ENCODE results near the gene DIP2C.

The DIP2C gene

DNA sequence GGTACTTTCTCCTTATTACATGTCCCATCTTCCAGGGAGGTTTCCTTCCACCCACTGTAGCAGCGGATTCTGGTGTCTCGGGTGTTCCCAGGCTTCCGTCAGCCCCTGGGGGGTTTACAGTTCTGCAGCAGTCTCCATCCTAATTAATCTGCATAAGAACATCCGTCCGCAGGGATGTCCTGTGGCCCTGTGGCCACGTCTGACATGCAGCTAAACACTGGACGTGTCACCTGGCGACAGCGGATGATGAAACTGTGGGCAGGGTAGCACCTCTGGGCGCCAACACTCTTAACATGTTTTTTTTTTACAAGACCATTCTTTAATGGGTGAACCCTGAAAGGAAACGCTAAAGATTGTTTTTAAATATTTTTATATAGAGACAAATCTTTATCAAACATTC, 58.2 kb downstream of the DIP2C start:
- Histone ChIP-seq H4K8ac (ENCODE audit: low read depth, low read length) (no peak overlapping the region), H3K27ac (ENCODE audit: low read depth, low read length) (no peak overlapping the region), H3K4me1 (ENCODE audit: control insufficient read depth in 1 of 2, insufficient read depth in 2 of 2, low read length in 2 of 2) (peaks cover 0 to 4% of the 10 kb centered on the region in 2 experiments), H3K27me3 (ENCODE audit: insufficient read depth, low read length) (no peaks in the 10 kb centered on the region), H3K4me3 (ENCODE audit: low read depth, low read length) (no peak overlapping the region), H2AFZ (ENCODE audit: insufficient read depth, low read length, poor library complexity) (no peak overlapping the region), H2AK5ac (ENCODE audit: low read length) (no peak overlapping the region), H2BK5ac (ENCODE audit: low read depth, low read length, poor library complexity) (no peak overlapping the region), H2BK12ac (ENCODE audit: low read length) (no peak overlapping the region), H3K9ac (ENCODE audit: low read length) (no peak overlapping the region), H2BK120ac (ENCODE audit: insufficient read depth, low read length, poor library complexity) (no peak overlapping the region), H3K79me1 (ENCODE audit: low read length) (no peaks in the 10 kb centered on the region), H3K14ac (ENCODE audit: low read length) (no peak overlapping the region), H4K91ac (ENCODE audit: low read depth, low read length) (no peak overlapping the region), H3K18ac (ENCODE audit: low read length) (no peak overlapping the region), H3K23ac (ENCODE audit: low read length) (no peak overlapping the region), H3K36me3 (ENCODE audit: control insufficient read depth in 1 of 2, insufficient read depth in 2 of 2, low read length in 2 of 2) (peaks cover 0 to 6% of the 10 kb centered on the region in 2 experiments), H4K12ac (ENCODE audit: low read depth, low read length) (no peak overlapping the region), H3K4ac (ENCODE audit: low read depth, low read length) (no peak overlapping the region), H3K79me2 (ENCODE audit: control insufficient read depth, insufficient read depth, low read length, poor library complexity) (no peaks in the 10 kb centered on the region), H3K4me2 (ENCODE audit: low read length) (no peak overlapping the region), H3K9me3 (ENCODE audit: insufficient read depth, low read depth, low read length) (no peaks in the 10 kb centered on the region)
- DNase-seq = no peak
- whole genome bisulfite sequencing (ENCODE audit: extremely low coverage, insufficient coverage, insufficient read length) = no CpG with 5 or more reads among the region's 11 CpGs

DNA sequence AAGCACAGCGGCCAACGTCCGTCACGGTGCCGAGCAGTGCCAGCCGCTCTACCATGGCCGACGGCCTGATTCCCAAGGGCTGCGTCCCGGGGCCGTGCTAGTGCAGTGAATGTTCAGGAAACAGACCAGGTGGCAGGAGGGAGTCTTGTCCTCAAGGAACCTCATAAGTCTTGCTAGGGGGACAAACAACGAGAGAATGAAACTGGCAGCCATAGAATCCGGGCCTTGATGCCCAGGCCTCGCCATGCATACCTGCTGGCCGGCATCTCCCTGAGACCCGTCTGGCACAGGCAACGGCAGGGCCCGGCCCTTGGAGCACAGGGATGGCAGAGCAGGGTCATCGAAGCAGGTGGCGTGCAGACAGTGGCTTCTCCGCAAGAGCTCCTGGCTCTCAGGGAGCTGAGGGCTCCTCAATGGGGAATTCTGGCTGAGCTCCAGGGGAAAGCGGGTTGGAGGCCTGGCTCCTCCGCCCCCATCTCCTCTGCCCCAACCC, 58.8 kb downstream of the DIP2C start:
- Histone ChIP-seq H3K4me2 (ENCODE audit: low read length) (no peak overlapping the region), H3K23ac (ENCODE audit: low read length) (no peak overlapping the region), H3K9me3 (ENCODE audit: insufficient read depth, low read depth, low read length) (no peaks in the 10 kb centered on the region), H4K12ac (ENCODE audit: low read depth, low read length) (no peak overlapping the region), H4K8ac (ENCODE audit: low read depth, low read length) (no peak overlapping the region), H3K4me3 (ENCODE audit: low read depth, low read length) (no peak overlapping the region), H2AK5ac (ENCODE audit: low read length) (no peak overlapping the region), H2BK12ac (ENCODE audit: low read length) (no peak overlapping the region), H3K79me1 (ENCODE audit: low read length) (peaks cover 3% of the 10 kb centered on the region), H3K9ac (ENCODE audit: low read length) (no peak overlapping the region), H2BK5ac (ENCODE audit: low read depth, low read length, poor library complexity) (no peak overlapping the region), H3K4me1 (ENCODE audit: control insufficient read depth in 1 of 2, insufficient read depth in 2 of 2, low read length in 2 of 2) (peaks cover 5 to 8% of the 10 kb centered on the region in 2 experiments), H3K27ac (ENCODE audit: low read depth, low read length) (no peak overlapping the region), H3K27me3 (ENCODE audit: insufficient read depth, low read length) (no peaks in the 10 kb centered on the region), H3K4ac (ENCODE audit: low read depth, low read length) (no peak overlapping the region), H2AFZ (ENCODE audit: insufficient read depth, low read length, poor library complexity) (no peak overlapping the region), H2BK120ac (ENCODE audit: insufficient read depth, low read length, poor library complexity) (no peak overlapping the region), H3K79me2 (ENCODE audit: control insufficient read depth, insufficient read depth, low read length, poor library complexity) (no peaks in the 10 kb centered on the region), H3K36me3 (ENCODE audit: control insufficient read depth in 1 of 2, insufficient read depth in 2 of 2, low read length in 2 of 2) (peaks cover 0 to 6% of the 10 kb centered on the region in 2 experiments), H4K91ac (ENCODE audit: low read depth, low read length) (no peak overlapping the region), H3K18ac (ENCODE audit: low read length) (no peak overlapping the region), H3K14ac (ENCODE audit: low read length) (no peak overlapping the region)
- DNase-seq = no peak
- no CpG with 5 or more reads among the region's 23 CpGs for WGBS (ENCODE audit: extremely low coverage, insufficient coverage, insufficient read length)

GRCh38 chr10:629186-629998, 60.1 kb downstream of the DIP2C start:
- no peak overlapping the region for H3K14ac ChIP-seq (ENCODE audit: low read length)
- no peak overlapping the region for H2AFZ ChIP-seq (ENCODE audit: insufficient read depth, low read length, poor library complexity)
- H3K4me3 ChIP-seq (ENCODE audit: low read depth, low read length) = no peak overlapping the region
- no peak overlapping the region for H3K18ac ChIP-seq (ENCODE audit: low read length)
- H3K79me1 ChIP-seq (ENCODE audit: low read length) = peaks cover 10% of the 10 kb centered on the region
- H3K27ac ChIP-seq (ENCODE audit: low read depth, low read length) = no peak overlapping the region
- DNase-seq = no peak
- H3K4me2 ChIP-seq (ENCODE audit: low read length) = no peak overlapping the region
- H4K8ac ChIP-seq (ENCODE audit: low read depth, low read length) = no peak overlapping the region
- no peaks in the 10 kb centered on the region for H3K27me3 ChIP-seq (ENCODE audit: insufficient read depth, low read length)
- no peaks in the 10 kb centered on the region for H3K9me3 ChIP-seq (ENCODE audit: insufficient read depth, low read depth, low read length)
- H3K36me3 ChIP-seq (ENCODE audit: control insufficient read depth in 1 of 2, insufficient read depth in 2 of 2, low read length in 2 of 2) = peaks cover 0 to 6% of the 10 kb centered on the region in 2 experiments
- no peak overlapping the region for H2AK5ac ChIP-seq (ENCODE audit: low read length)
- no peak overlapping the region for H4K91ac ChIP-seq (ENCODE audit: low read depth, low read length)
- peaks cover 2% of the 10 kb centered on the region for H3K79me2 ChIP-seq (ENCODE audit: control insufficient read depth, insufficient read depth, low read length, poor library complexity)
- WGBS (ENCODE audit: extremely low coverage, insufficient coverage, insufficient read length) = no CpG with 5 or more reads among the region's 25 CpGs
- no peak overlapping the region for H2BK12ac ChIP-seq (ENCODE audit: low read length)
- no peak overlapping the region for H2BK5ac ChIP-seq (ENCODE audit: low read depth, low read length, poor library complexity)
- no peak overlapping the region for H3K4ac ChIP-seq (ENCODE audit: low read depth, low read length)
- peaks cover 15 to 16% of the 10 kb centered on the region in 2 experiments for H3K4me1 ChIP-seq (ENCODE audit: control insufficient read depth in 1 of 2, insufficient read depth in 2 of 2, low read length in 2 of 2)
- no peak overlapping the region for H4K12ac ChIP-seq (ENCODE audit: low read depth, low read length)
- no peak overlapping the region for H3K23ac ChIP-seq (ENCODE audit: low read length)
- no peak overlapping the region for H3K9ac ChIP-seq (ENCODE audit: low read length)
- H2BK120ac ChIP-seq (ENCODE audit: insufficient read depth, low read length, poor library complexity) = no peak overlapping the region

- Histone ChIP-seq H4K91ac (ENCODE audit: low read depth, low read length) (no peak overlapping the region), H3K23ac (ENCODE audit: low read length) (no peak overlapping the region), H3K27me3 (ENCODE audit: insufficient read depth, low read length) (no peaks in the 10 kb centered on the region), H2AK5ac (ENCODE audit: low read length) (no peak overlapping the region), H3K14ac (ENCODE audit: low read length) (no peak overlapping the region), H3K18ac (ENCODE audit: low read length) (no peak overlapping the region), H3K79me2 (ENCODE audit: control insufficient read depth, insufficient read depth, low read length, poor library complexity) (peaks cover 6% of the 10 kb centered on the region), H4K8ac (ENCODE audit: low read depth, low read length) (no peak overlapping the region), H3K9me3 (ENCODE audit: insufficient read depth, low read depth, low read length) (no peaks in the 10 kb centered on the region), H2BK12ac (ENCODE audit: low read length) (no peak overlapping the region), H3K4me1 (ENCODE audit: control insufficient read depth in 1 of 2, insufficient read depth in 2 of 2, low read length in 2 of 2) (peaks cover 21 to 23% of the 10 kb centered on the region in 2 experiments), H2AFZ (ENCODE audit: insufficient read depth, low read length, poor library complexity) (no peak overlapping the region), H3K79me1 (ENCODE audit: low read length) (peaks cover 14% of the 10 kb centered on the region), H3K4me3 (ENCODE audit: low read depth, low read length) (peak overlapping the region; percentile 24), H2BK120ac (ENCODE audit: insufficient read depth, low read length, poor library complexity) (no peak overlapping the region), H4K12ac (ENCODE audit: low read depth, low read length) (no peak overlapping the region), H3K36me3 (ENCODE audit: control insufficient read depth in 1 of 2, insufficient read depth in 2 of 2, low read length in 2 of 2) (peaks cover 0 to 6% of the 10 kb centered on the region in 2 experiments), H2BK5ac (ENCODE audit: low read depth, low read length, poor library complexity) (no peak overlapping the region), H3K4me2 (ENCODE audit: low read length) (no peak overlapping the region), H3K9ac (ENCODE audit: low read length) (no peak overlapping the region), H3K27ac (ENCODE audit: low read depth, low read length) (no peak overlapping the region), H3K4ac (ENCODE audit: low read depth, low read length) (no peak overlapping the region)
- WGBS (ENCODE audit: extremely low coverage, insufficient coverage, insufficient read length) = no CpG with 5 or more reads among the region's 19 CpGs
- DNase-seq = no peak
Measured at GRCh38 chr10:628386-629045, 61.0 kb downstream of the DIP2C start.

All from trophoblast cell (in vitro differentiated cells and primary cell).